GM18517 (cell line): ENCODE data around the gene FUBP3.

Experiments
- ATAC-seq: cut with Tn5 transposase; IDR thresholded peaks from one replicate; pipeline ENCODE4 v1.9.1; 2021; ENCODE audit warnings: mild to moderate bottlenecking, moderate library complexity; ENCODE audit not compliant: unreplicated experiment

Gene FUBP3

GRCh38 chr9:130661451-130662098 lies 82.2 kb downstream of the FUBP3 start:
- no peak for ATAC-seq

- no peak for ATAC-seq
Observed at GRCh38 chr9:130662099-130662969, 83.0 kb downstream of the FUBP3 start.

GRCh38 chr9:130662970-130663257 lies 83.5 kb downstream of the FUBP3 start:
- ATAC-seq = no peak

GRCh38 chr9:130663258-130663976 lies 84.0 kb downstream of the FUBP3 start:
- no peak for ATAC-seq

- ATAC-seq = no peak
Observed at GRCh38 chr9:130663977-130664250, 84.5 kb downstream of the FUBP3 start.

GRCh38 chr9:130664251-130665028 lies 85.1 kb downstream of the FUBP3 start, which contains the start of gene PRDM12:
PRDM12 (plus strand) TSS chr9:130664594; CDS start chr9:130664654, 60 bp downstream.
- ATAC-seq = no peak

- ATAC-seq = no peak
Observed at GRCh38 chr9:130665029-130665430, 85.7 kb downstream of the FUBP3 start.

- ATAC-seq = no peak
Observed at GRCh38 chr9:130665431-130666392, 86.3 kb downstream of the FUBP3 start.

GRCh38 chr9:130666393-130667119 lies 87.2 kb downstream of the FUBP3 start:
- no peak for ATAC-seq

GRCh38 chr9:130667120-130667435 lies 87.7 kb downstream of the FUBP3 start:
- ATAC-seq = no peak

- no peak for ATAC-seq
Observed at GRCh38 chr9:130668196-130668595, 88.8 kb downstream of the FUBP3 start.

GRCh38 chr9:130668659-130669058 lies 89.3 kb downstream of the FUBP3 start:
- no peak for ATAC-seq

GRCh38 chr9:130669965-130670364 lies 90.6 kb downstream of the FUBP3 start:
- no peak for ATAC-seq

- no peak for ATAC-seq
Observed at GRCh38 chr9:130670644-130671043, 91.3 kb downstream of the FUBP3 start.

- no peak for ATAC-seq
Observed at GRCh38 chr9:130672466-130672865, 93.1 kb downstream of the FUBP3 start.

- no peak for ATAC-seq
Observed at GRCh38 chr9:130672933-130673615, 93.7 kb downstream of the FUBP3 start.

- ATAC-seq = no peak
Observed at GRCh38 chr9:130675396-130675795, 96.0 kb downstream of the FUBP3 start.

GRCh38 chr9:130677252-130677651 lies 97.9 kb downstream of the FUBP3 start:
- ATAC-seq = no peak
